H1 (cell line): ENCODE data around the gene FABP6. TPM values are rescaled to one million over a fixed set of nuclear protein-coding genes. Genes with fewer than 3 reads are reported as not detected.

Experiments used
- CTCF ChIA-PET: fragments of 300-600 bp; sonication (Branson Sonifier 250); formaldehyde crosslinking; loops from one replicate; lab custom pipeline; 2021; ENCODE audit not compliant: partially characterized antibody; lab: Charles Lee
- POLR2A ChIA-PET: fragments of 300-600 bp; sonication (Branson Sonifier 250); formaldehyde crosslinking; loops from one replicate; lab custom pipeline; 2021; ENCODE audit warnings: inconsistent platforms; ENCODE audit not compliant: partially characterized antibody; lab: Charles Lee
- DNase-seq, 2 experiments: peaks; one replicate each; pipeline versions ENCODE4 v3.0.0 to v3.0.0-alpha.2; 2010 to 2022; ENCODE audit warnings: low spot score in 2 of 2, low read depth in 1 of 2, mixed read lengths in 1 of 2
- FAIRE-seq: peaks from 2 replicates; lab custom pipeline; 2011; peaks lifted over from hg19 to GRCh38; lab: Jason Lieb, UNC
- H2AFZ ChIP-seq: 2 replicates; pipeline ENCODE4 v1.8.1; 2012; ENCODE audit warnings: low read length, inconsistent platforms
- H2AK5ac ChIP-seq: 2 replicates; pipeline ENCODE4 v1.6.1; 2013; ENCODE audit warnings: low read depth, low read length
- H2BK120ac ChIP-seq: replicated peaks from 2 replicates; pipeline ENCODE3; 2013; ENCODE audit warnings: low read depth, low read length, inconsistent platforms
- H2BK12ac ChIP-seq: 2 replicates; pipeline ENCODE4 v1.6.1; 2013; ENCODE audit warnings: low read depth, low read length
- H2BK15ac ChIP-seq: 2 replicates; pipeline ENCODE4 v1.6.1; 2013; ENCODE audit warnings: low read length
- H2BK20ac ChIP-seq: 2 replicates; pipeline ENCODE4 v1.6.1; 2013; ENCODE audit warnings: low read length
- H2BK5ac ChIP-seq: 2 replicates; pipeline ENCODE4 v1.6.1; 2013; ENCODE audit warnings: low read depth, low read length
- H3K14ac ChIP-seq: 2 replicates; pipeline ENCODE4 v1.6.1; 2013; ENCODE audit warnings: inconsistent platforms; ENCODE audit not compliant: insufficient read length
- H3K18ac ChIP-seq: 2 replicates; pipeline ENCODE4 v1.6.1; 2013; ENCODE audit warnings: low read length; ENCODE audit errors: extremely low read depth
- H3K23ac ChIP-seq: 2 replicates; pipeline ENCODE4 v1.6.1; 2013; ENCODE audit warnings: inconsistent platforms; ENCODE audit not compliant: insufficient read length
- H3K23me2 ChIP-seq: 2 replicates; pipeline ENCODE4 v1.6.1; 2013; ENCODE audit warnings: low read depth, low read length
- H3K27ac ChIP-seq: 2 replicates; pipeline ENCODE4 v1.6.1; 2011; ENCODE audit warnings: low read depth, low read length, inconsistent platforms
- H3K27me3 ChIP-seq, 4 experiments: replicated peaks in 1 of 4; 1 replicate in 1 of 4; 2 replicates in 3 of 4; pipeline versions ENCODE4 v1.6.1 to v1.8.1; 2011 to 2013; ENCODE audit warnings: low read length in 3 of 4, mild to moderate bottlenecking in 3 of 4, inconsistent platforms in 2 of 4, mixed read lengths in 2 of 4, moderate library complexity in 1 of 4; ENCODE audit not compliant: control insufficient read depth in 3 of 4, insufficient read depth in 3 of 4; ENCODE audit errors: extremely low read depth in 1 of 4
- H3K36me3 ChIP-seq, 4 experiments: 2 replicates each; pipeline versions ENCODE4 v1.6.1 to v1.8.1; 2011 to 2013; ENCODE audit warnings: mild to moderate bottlenecking in 4 of 4, low read length in 3 of 4, moderate library complexity in 2 of 4, control low read depth in 1 of 4, inconsistent platforms in 1 of 4; ENCODE audit not compliant: insufficient read depth in 4 of 4, control insufficient read depth in 2 of 4
- H3K4ac ChIP-seq: replicated peaks from 2 replicates; pipeline ENCODE3; 2013; ENCODE audit warnings: low read length, low read depth, mixed read lengths, inconsistent platforms; ENCODE audit not compliant: insufficient read length
- H3K4me1 ChIP-seq, 4 experiments: replicated peaks in 1 of 4; 1 replicate in 1 of 4; 2 replicates in 3 of 4; pipeline versions ENCODE4 v1.6.1 to v1.8.1; 2011 to 2013; ENCODE audit warnings: low read length in 3 of 4, inconsistent platforms in 2 of 4, mixed read lengths in 1 of 4; ENCODE audit not compliant: insufficient read depth in 4 of 4, control insufficient read depth in 3 of 4
- H3K4me2 ChIP-seq, 2 experiments: 2 replicates each; pipeline versions ENCODE4 v1.6.1 to v1.8.1; 2011 to 2013; ENCODE audit warnings: low read depth in 2 of 2, low read length in 2 of 2, control low read depth in 1 of 2, inconsistent platforms in 1 of 2, mild to moderate bottlenecking in 1 of 2; ENCODE audit not compliant: insufficient read depth in 1 of 2
- H3K4me3 ChIP-seq, 4 experiments: fragments of 200-600, 300-600 bp in 1 of 4; sonication (generic), shearing (Covaris generic), sonication (Bioruptor Twin) in 1 of 4; 2 replicates each; pipeline versions ENCODE4 v1.5.1 to v1.8.1; 2011 to 2016; ENCODE audit warnings: low read length in 4 of 4, low read depth in 3 of 4, control low read depth in 2 of 4, inconsistent platforms in 2 of 4, mild to moderate bottlenecking in 2 of 4, mixed read lengths in 1 of 4, moderate library complexity in 1 of 4; ENCODE audit not compliant: insufficient read depth in 2 of 4; ENCODE audit errors: extremely low read depth in 1 of 4
- H3K56ac ChIP-seq: replicated peaks from 2 replicates; pipeline ENCODE3; 2013; ENCODE audit warnings: low read depth, mild to moderate bottlenecking, mixed read lengths, low read length, inconsistent platforms; ENCODE audit not compliant: insufficient read length
- H3K79me1 ChIP-seq: 2 replicates; pipeline ENCODE4 v1.6.1; 2013; ENCODE audit warnings: low read depth, low read length, control low read depth
- H3K79me2 ChIP-seq, 2 experiments: 2 replicates each; pipeline versions ENCODE4 v1.6.1 to v1.8.1; 2012 to 2013; ENCODE audit warnings: low read length in 2 of 2, mild to moderate bottlenecking in 2 of 2, inconsistent platforms in 1 of 2; ENCODE audit not compliant: insufficient read depth in 2 of 2, control insufficient read depth in 1 of 2
- H3K9ac ChIP-seq, 4 experiments: replicated peaks in 1 of 4; 1 replicate in 1 of 4; 2 replicates in 3 of 4; pipeline versions ENCODE4 v1.6.1 to v1.8.1; 2011 to 2013; ENCODE audit warnings: low read depth in 3 of 4, low read length in 3 of 4, control low read depth in 2 of 4, mild to moderate bottlenecking in 2 of 4, moderate library complexity in 2 of 4, inconsistent platforms in 1 of 4; ENCODE audit errors: extremely low read depth in 1 of 4
- H3K9me3 ChIP-seq, 2 experiments: 2 replicates each; pipeline versions ENCODE4 v1.6.1 to v1.8.1; 2012 to 2013; ENCODE audit warnings: mild to moderate bottlenecking in 2 of 2, moderate library complexity in 2 of 2, control low read depth in 1 of 2, inconsistent platforms in 1 of 2, low read depth in 1 of 2, low read length in 1 of 2, mixed read lengths in 1 of 2; ENCODE audit not compliant: insufficient read depth in 2 of 2
- H4K20me1 ChIP-seq, 2 experiments: replicated peaks in 1 of 2; 2 replicates each; pipeline versions ENCODE3 to v1.8.1; 2011 to 2013; ENCODE audit warnings: inconsistent platforms in 2 of 2, low read length in 2 of 2, mild to moderate bottlenecking in 1 of 2; ENCODE audit not compliant: insufficient read depth in 2 of 2, control insufficient read depth in 1 of 2
- H4K5ac ChIP-seq: 2 replicates; pipeline ENCODE4 v1.6.1; 2013; ENCODE audit warnings: low read length, low read depth, mixed read lengths, inconsistent platforms; ENCODE audit not compliant: insufficient read length
- H4K8ac ChIP-seq: 2 replicates; pipeline ENCODE4 v1.8.0; 2013; ENCODE audit warnings: mild to moderate bottlenecking, moderate library complexity, low read length, inconsistent platforms; ENCODE audit not compliant: insufficient read depth; ENCODE audit errors: extremely low read depth
- H4K91ac ChIP-seq: replicated peaks from 2 replicates; pipeline ENCODE3; 2013; ENCODE audit warnings: low read length, mixed read lengths, inconsistent platforms; ENCODE audit not compliant: insufficient read length
- CHD1 ChIP-seq: IDR thresholded peaks from 2 replicates; pipeline ENCODE4 v1.6.1; 2012; ENCODE audit warnings: low read depth, low read length, improper control_type of control experiment
- HDAC2 ChIP-seq, 2 experiments: fragments of 300-600 bp in 1 of 2; sonication (generic) in 1 of 2; IDR thresholded peaks; 2 replicates each; pipeline ENCODE4 v1.6.1; 2011 to 2012; ENCODE audit warnings: low read depth in 2 of 2, low read length in 2 of 2, mild to moderate bottlenecking in 2 of 2, moderate library complexity in 2 of 2, borderline replicate concordance in 1 of 2, inconsistent platforms in 1 of 2
- PHF8 ChIP-seq: fragments of 200-600 bp; sonication (generic); conservative IDR thresholded peaks from 2 replicates; pipeline ENCODE4 v1.7.1; 2012; ENCODE audit warnings: low read depth, mild to moderate bottlenecking, inconsistent platforms, low read length, moderate library complexity
- POLR2A ChIP-seq, 2 experiments: IDR thresholded peaks; 1 replicate in 1 of 2; 2 replicates in 1 of 2; pipeline ENCODE4 v1.6.1; 2011; ENCODE audit warnings: low read depth in 2 of 2, low read length in 2 of 2, mild to moderate bottlenecking in 2 of 2; ENCODE audit errors: control extremely low read depth in 1 of 2
- POU5F1 ChIP-seq: IDR thresholded peaks from 2 replicates; pipeline ENCODE4 v1.6.1; 2011; ENCODE audit warnings: low read depth, mild to moderate bottlenecking, low read length, moderate library complexity
- RBBP5 ChIP-seq: IDR thresholded peaks from 2 replicates; pipeline ENCODE4 v1.7.1; 2012; ENCODE audit warnings: low read depth, mild to moderate bottlenecking, inconsistent platforms, low read length, moderate library complexity, borderline replicate concordance
- SP2 ChIP-seq: IDR thresholded peaks from 2 replicates; pipeline ENCODE4 v1.6.1; 2012; ENCODE audit warnings: mild to moderate bottlenecking, low read length, inconsistent platforms
- WGBS, 2 experiments: shearing (Covaris generic) in 1 of 2; methylation state at CpG; one replicate each; pipeline versions ENCODE4 v1.1.6 to v1.1.7; 2013 to 2015; ENCODE audit warnings: low lambda C conversion rate in 2 of 2, mixed read lengths in 2 of 2, inconsistent platforms in 1 of 2, low coverage in 1 of 2, missing lambda C conversion rate in 1 of 2; ENCODE audit not compliant: insufficient replicate concordance in 2 of 2, insufficient coverage in 1 of 2, insufficient read length in 1 of 2; ENCODE audit errors: extremely low coverage in 1 of 2, missing lambda C conversion rate in 1 of 2; 5-methylcytosine and 5-hydroxymethylcytosine counted together
- polyA plus RNA-seq, 7 experiments: library from polyadenylated mRNA; depleted of rRNA in 3 of 7; stranded (reverse) in 5 of 7; unstranded in 2 of 7; fragments of >200 nt in 5 of 7; fragments of 200-250 nt in 2 of 7; gene quantifications; 1 replicate in 5 of 7; 2 replicates in 1 of 7; 4 replicates in 1 of 7; pipeline versions ENCODE4 v1.2.1 to v1.2.3, GENCODE V29; 2011 to 2013; ENCODE audit warnings: missing spikeins in 2 of 7, mixed read lengths in 2 of 7
- total RNA-seq: library from RNA; stranded (reverse); fragmentation: NEBNext Ultra II Directional; extraction: Animal tissue kit (Norgen Biotek cat#: 25700); gene quantifications from 2 replicates; pipeline ENCODE4 v1.2.1, GENCODE V29; 2021

FABP6 gene
- total and polyA plus RNA-seq, 2 of the 8 experiments (the other 6 are each of a cell fraction or from before 2014, with no cell fraction given): 4.8 to 6.1 TPM

DNA sequence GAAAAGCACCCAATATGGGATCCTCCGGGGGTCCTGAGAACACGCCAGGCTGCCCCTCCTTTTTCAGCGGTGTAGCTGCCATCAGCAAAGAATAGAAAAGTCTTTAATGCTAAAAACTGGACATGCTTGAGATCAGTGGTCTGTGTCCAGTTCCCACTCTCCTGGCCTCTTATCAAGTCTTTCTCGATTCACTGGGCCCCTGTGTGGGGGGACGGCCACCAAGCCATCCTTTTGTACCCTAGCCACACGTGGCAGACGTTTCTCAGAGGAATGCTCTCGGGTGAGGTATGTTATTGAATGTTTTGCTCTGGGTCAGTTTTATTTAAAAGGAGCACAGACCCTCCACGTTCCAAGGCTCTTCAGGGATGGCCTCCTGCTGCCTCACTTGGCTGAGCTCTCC lies 23.6 kb downstream of the FABP6 start:
- ChIA-PET POLR2A (interaction anchor here (1.8 kb wide), 1 partner anchor 14 kb away, joined by 6 read pairs; no protein-coding TSS in a partner anchor), CTCF (interaction anchor here (1.4 to 29.3 kb wide), 4 partner anchors 3 to 94 kb away, joined by 3 to 362 read pairs (median 296); no protein-coding TSS in a partner anchor)
- H2BK5ac ChIP-seq: no peak overlapping the region; the same call in 1 of the 2 replicates
- H3K23me2 ChIP-seq: no peaks in the 10 kb centered on the region
- H4K5ac ChIP-seq: no peak overlapping the region
- H3K36me3 ChIP-seq: peaks cover 15 to 45% (median 31%) of the 10 kb centered on the region in 4 experiments; a peak in 6 of 8 replicates
- H4K91ac ChIP-seq: no peak overlapping the region
- no peak overlapping the region for H2BK120ac ChIP-seq
- WGBS, 2 experiments: 94% methylated on average over 9 of the region's 9 CpGs; no CpG with 5 or more reads in 1 of the 2 experiments
- H3K27ac ChIP-seq: no peak overlapping the region
- H2BK12ac ChIP-seq: no peak overlapping the region
- no peaks in the 10 kb centered on the region for H3K27me3 ChIP-seq
- no peak overlapping the region for H2AFZ ChIP-seq
- H3K18ac ChIP-seq: no peak overlapping the region
- H4K20me1 ChIP-seq: no peaks in the 10 kb centered on the region
- no peaks in the 10 kb centered on the region for H3K4me1 ChIP-seq
- H3K9me3 ChIP-seq: no peaks in the 10 kb centered on the region
- H2BK20ac ChIP-seq: no peak overlapping the region
- no peak overlapping the region for H2AK5ac ChIP-seq
- FAIRE-seq (no peak), DNase-seq (no peak)
- H3K4me3 ChIP-seq: no peak overlapping the region
- H4K8ac ChIP-seq: no peak overlapping the region
- no peak overlapping the region for H3K4ac ChIP-seq
- no peak overlapping the region for H3K23ac ChIP-seq
- H3K4me2 ChIP-seq: no peak overlapping the region
- H2BK15ac ChIP-seq: no peak overlapping the region
- no peak overlapping the region for H3K9ac ChIP-seq
- no peaks in the 10 kb centered on the region for H3K79me1 ChIP-seq
- H3K14ac ChIP-seq: no peak overlapping the region
- H3K56ac ChIP-seq: no peak overlapping the region
- TF ChIP-seq SP2 (no peak), PHF8 (no peak), POLR2A (IDR thresholded peaks at IDR 0.05; ENCODE audit: control extremely low read depth in 1 of 2, low read depth in 2 of 2, low read length in 2 of 2) (no peak), RBBP5 (no peak), HDAC2 (IDR thresholded peaks at IDR 0.05; ENCODE audit: borderline replicate concordance in 1 of 2, low read depth in 2 of 2, low read length in 2 of 2) (no peak), POU5F1 (no peak), CHD1 (no peak)
- no peaks in the 10 kb centered on the region for H3K79me2 ChIP-seq
